NCI-H2227 (cell line): Measurements from ENCODE around the gene FRMD4B.

ENCODE experiments used
- DNase-seq: peaks from one replicate; lab custom pipeline; 2025; ENCODE audit not compliant: unreplicated experiment; lab: John Stamatoyannopoulos, UW

Gene FRMD4B

GRCh38 chr3:69210068-69210730, 175.7 kb downstream of the FRMD4B start:
- no peak for DNase-seq

DNA sequence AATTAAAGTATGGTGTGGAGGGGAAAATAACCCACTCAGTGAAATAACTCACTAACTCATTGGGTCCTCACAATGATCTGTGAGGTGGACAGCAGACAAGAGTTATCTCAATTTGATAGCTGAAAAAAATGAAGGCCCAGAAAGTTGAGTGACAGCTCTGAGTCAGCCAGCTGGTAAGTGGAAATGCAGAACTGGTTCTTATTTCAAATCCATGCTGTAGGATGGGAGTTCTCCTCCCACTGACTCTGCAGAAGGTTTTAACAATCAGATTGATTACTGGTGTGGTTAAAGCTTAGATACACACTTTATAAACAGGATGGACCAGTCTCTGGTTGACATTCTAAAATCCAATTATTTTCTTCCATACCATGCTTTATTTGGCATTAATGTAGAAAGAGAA, 176.5 kb downstream of the FRMD4B start:
- no peak for DNase-seq

DNA sequence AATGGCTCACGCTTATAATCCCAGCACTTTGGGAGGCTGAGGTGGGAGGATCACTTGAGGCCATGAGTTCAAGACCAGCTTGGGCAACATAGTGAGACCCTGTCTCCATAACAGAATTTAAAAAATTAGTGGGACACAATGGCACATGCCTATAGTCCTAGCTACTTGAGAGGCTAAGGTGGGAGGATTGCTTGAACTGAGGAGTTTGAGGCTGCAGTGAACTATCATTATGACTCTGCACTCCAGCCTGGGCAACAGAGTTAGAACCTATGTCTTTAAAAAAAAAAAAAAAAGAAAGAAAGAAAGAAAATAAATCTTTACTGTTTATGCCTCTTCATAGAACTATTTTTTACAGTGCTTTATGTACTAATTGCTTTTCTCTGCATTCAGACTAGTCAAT, 178.9 kb downstream of the FRMD4B start:
- DNase-seq, result no peak

DNA sequence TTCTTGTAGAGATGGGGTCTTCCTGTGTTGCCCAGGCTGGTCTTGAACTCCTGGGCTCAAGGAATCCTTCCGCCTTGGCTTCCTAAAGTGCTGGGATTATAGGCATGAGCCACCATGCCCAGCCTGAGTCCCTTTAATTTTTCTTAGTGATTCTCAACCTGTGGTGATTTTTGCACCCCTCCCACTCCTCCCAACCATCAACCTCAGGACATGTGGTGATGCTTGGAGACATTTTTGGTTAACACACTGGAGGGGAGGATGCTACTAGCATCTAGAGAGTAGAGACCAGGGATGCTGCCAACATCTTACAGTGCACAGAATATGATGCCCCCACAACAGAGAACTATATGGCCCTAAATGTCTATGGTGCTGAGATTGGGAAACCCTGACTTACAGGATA, 180.5 kb downstream of the FRMD4B start:
- DNase-seq, result no peak

GRCh38 chr3:69204315-69204957, 181.5 kb downstream of the FRMD4B start:
- DNase-seq, result no peak

GRCh38 chr3:69203631-69204314, 182.1 kb downstream of the FRMD4B start:
- DNase-seq, result no peak

GRCh38 chr3:69201658-69202057, 184.2 kb downstream of the FRMD4B start:
- DNase-seq, result no peak

- no peak for DNase-seq
Observed at GRCh38 chr3:69200384-69201068, 185.4 kb downstream of the FRMD4B start.

DNA sequence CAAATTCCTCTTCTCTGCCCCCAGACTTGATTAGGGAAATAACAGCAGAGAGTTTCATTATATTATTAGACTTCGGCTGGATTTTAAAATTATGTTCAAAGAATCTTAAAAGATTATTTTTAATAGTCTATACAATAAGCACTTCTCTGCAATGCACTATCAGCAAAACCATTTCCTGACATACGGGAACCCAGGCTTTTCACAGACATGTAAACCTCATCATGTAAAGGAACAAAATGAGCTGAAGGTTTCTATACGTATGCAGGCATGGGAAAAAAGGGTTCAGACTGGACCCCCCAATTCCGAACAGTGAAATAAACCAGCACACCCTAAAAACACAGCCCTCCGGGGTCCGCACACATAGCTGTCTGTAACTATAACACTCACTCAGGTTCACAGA, 185.9 kb downstream of the FRMD4B start:
- no peak for DNase-seq

GRCh38 chr3:69197922-69198530, 187.9 kb downstream of the FRMD4B start:
- no peak for DNase-seq

DNA sequence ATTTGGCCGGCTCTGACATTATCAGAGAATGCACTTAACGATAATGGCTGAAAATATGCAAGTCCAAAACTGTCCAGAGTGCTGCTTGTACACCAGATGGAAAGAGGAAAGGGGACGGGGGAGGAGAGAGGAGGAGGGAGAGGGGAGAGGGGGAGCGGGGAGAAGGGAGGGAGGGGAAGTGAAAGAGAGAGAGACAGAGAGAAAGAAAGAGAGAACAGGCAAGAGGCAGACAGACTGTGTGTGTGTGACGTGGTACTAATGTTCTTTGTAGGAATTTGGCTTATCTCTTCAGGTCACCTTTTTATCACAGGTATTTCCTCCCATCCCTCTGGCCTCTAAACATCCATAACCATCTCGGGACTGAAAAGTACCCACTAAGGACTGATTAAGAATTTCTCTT, 188.4 kb downstream of the FRMD4B start:
- DNase-seq, result no peak

GRCh38 chr3:69196876-69197275, 189.0 kb downstream of the FRMD4B start:
- DNase-seq, result no peak

- no peak for DNase-seq
Observed at GRCh38 chr3:69194431-69195165, 191.3 kb downstream of the FRMD4B start.

- no peak for DNase-seq
Observed at GRCh38 chr3:69193749-69194148, 192.1 kb downstream of the FRMD4B start.

DNA sequence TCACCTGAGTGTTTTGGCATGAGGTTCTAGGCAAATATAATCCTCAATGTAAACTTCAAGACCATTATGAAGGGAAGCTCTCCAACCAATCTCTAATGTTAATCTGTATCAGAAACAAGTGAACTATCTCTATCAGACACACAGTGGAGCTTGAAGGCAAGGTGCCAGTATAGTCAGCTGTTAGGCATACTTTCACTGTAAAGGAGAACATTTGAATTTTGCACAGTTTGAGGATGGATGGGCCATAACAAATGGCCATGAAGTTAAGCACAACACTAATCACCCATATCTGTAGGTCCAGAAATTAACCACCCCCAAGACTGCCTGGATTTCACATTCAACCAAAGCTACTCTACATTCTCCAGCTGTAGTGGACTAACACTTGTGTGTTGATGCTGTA, 194.4 kb downstream of the FRMD4B start:
- DNase-seq, result no peak

- DNase-seq, result no peak
Observed at GRCh38 chr3:69189487-69189886, 196.4 kb downstream of the FRMD4B start.

DNA sequence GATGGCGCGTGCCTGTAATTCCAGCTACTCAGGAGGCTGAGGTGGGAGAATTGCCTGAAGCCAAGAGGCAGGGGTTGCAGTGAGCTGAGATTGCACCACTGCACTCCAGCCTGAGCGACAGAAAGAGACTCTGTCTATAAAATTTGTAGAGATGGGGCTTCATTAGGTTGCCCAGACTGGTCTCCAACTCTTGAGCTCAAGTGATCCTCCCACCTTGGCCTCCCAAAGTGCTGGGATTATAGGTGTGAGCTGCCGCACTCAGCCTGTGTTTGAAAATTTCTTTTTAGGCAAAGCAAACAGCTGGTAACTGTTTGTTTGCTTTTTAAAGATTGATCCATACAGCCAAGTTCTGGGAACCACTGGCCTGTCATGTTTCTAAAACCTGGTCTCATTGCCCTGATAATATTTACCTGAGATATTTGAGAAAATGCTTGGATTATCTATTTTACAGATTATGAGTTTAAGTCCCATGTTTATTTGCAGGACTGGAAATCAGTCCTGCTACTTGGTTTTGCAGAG, 199.3 kb downstream of the FRMD4B start:
- DNase-seq, result no peak

DNA sequence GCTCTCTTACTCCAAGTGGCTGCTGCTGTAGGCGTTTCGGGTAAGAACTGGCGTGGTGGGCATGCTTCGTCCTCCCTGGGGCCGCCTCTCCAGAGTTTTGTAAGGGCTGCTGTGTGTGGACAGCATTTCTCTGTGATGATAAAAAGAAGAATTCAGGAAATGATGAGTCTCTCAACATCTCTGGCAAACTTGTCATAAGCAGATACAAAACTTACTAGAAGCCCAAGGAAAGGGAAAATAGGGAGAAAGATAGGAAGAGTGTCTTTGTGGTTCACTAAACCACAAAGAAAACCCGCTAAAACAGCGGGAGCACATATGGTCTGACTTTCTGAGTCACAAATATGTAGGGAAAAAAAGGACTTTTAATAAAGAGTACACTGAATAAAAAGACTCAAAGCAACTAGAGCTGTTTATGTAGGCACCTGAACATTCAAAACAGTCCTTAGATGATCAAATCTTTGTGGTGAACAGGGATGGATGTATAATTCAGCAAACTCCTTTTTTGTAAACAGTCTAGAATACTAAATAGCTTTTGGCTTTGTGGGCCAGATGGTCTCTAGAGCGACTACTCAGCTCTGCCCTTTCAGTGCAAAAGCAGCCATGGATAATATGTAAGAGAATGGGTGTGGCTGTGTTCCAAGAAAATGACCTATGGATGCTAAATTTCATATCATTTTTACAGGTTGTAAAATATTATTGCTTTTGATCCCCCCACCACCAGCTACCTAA, 203.1 kb downstream of the FRMD4B start:
- DNase-seq, result no peak

DNA sequence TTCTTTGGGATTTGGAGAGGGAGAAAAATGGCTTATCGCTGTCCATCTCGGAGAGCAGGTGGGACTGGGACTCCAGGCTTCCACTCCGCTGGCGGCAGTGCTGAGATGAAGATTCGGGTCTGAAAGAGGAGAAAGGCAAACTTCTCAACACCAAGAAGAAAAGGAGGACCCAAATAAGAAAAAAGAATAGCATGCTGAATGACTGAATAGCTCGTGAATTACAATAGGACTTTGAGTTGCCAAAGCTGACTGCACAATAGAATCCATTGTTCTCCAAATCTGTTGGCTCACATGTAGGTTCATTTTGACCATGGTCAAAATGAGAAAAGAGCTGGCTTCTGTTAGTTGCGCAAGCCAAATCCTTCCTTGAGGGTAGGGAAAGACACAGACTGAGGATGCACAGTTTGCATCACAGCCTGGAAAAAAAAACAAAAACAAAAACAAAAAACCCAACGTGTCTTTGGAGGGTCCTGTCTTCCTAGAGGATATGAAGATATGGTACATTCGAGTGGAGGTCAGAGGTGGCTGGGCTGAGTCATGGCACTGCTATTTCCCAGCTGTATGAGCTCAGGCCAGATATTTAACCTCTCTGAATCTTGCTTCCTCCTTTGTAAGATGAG, 204.2 kb downstream of the FRMD4B start:
- no peak for DNase-seq
